ENCODE data around the gene ASB18.

DNA sequence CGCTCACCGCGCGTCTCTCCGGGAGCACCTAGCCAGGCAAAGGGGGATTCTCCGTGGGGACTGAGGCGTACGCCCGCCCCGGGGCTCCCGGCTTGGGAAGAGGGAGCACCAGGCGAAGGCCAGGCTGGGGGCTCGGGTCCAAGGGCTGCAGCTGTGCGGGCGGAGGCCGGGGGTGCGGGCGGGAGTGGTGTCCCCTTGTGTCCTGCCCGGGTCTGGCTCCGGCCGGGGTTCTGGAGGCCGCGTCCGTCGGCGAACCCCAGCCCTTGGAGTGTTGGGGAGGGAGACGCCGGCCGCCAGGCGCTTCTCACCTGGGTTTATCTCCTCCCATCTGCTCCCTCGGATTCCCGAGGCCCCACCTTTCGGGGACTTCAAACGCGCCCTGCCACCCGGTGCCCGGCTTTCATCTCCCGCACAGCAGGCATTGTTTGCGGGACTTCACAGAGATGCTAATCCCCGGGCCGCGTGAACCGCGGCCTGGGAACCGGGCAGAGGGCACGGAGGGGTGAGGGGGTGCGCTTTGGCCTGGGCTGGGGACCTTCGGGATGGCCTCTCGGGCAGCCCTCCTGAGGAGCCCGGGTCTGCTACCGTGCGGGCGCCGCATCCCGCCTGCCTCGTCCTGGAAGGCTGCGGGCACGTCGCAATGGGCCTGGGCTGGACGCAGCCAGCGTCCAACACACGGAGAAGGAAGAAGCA lies 91.0 kb downstream of the ASB18 start:
- TF ChIP-seq EP300 (IDR thresholded peaks at IDR 0.05): no peak
- TF ChIP-seq, protein P1, sequence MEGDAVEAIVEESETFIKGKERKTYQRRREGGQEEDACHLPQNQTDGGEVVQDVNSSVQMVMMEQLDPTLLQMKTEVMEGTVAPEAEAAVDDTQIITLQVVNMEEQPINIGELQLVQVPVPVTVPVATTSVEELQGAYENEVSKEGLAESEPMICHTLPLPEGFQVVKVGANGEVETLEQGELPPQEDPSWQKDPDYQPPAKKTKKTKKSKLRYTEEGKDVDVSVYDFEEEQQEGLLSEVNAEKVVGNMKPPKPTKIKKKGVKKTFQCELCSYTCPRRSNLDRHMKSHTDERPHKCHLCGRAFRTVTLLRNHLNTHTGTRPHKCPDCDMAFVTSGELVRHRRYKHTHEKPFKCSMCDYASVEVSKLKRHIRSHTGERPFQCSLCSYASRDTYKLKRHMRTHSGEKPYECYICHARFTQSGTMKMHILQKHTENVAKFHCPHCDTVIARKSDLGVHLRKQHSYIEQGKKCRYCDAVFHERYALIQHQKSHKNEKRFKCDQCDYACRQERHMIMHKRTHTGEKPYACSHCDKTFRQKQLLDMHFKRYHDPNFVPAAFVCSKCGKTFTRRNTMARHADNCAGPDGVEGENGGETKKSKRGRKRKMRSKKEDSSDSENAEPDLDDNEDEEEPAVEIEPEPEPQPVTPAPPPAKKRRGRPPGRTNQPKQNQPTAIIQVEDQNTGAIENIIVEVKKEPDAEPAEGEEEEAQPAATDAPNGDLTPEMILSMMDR (IDR thresholded peaks at IDR 0.05): no peak
- TF ChIP-seq POLR2A (IDR thresholded peaks at IDR 0.05): no peak
- TF ChIP-seq POLR2AphosphoS5 (IDR thresholded peaks at IDR 0.05): no peak

Data from stomach (tissue), 4 donors.